Cardiac fibroblast (primary cell): ENCODE results near the gene LILRB1.
"Not testable (repeated sequence)": the region's sequence is repeated elsewhere in the genome, so short reads cannot be mapped to it uniquely, and the experiment has no call there.

Source experiments
- DNase-seq, 2 donors: peaks; one replicate each; pipeline versions ENCODE4 v3.0.0 to v3.0.0-alpha.2; 2010; ENCODE audit warnings: low read depth in 2 of 2
- H3K4me3 ChIP-seq, 2 donors: replicated peaks in 1 of 2; 1 replicate in 1 of 2; 2 replicates in 1 of 2; pipeline ENCODE4 v1.5.1; 2011; ENCODE audit warnings: low read depth in 2 of 2, low read length in 2 of 2, mild to moderate bottlenecking in 2 of 2, moderate library complexity in 1 of 2
- TF ChIP-seq, protein P1 (sequence below): IDR thresholded peaks from one replicate; pipeline ENCODE4 v1.5.1; 2011; ENCODE audit warnings: low read depth, mild to moderate bottlenecking, low read length, inconsistent platforms

Gene LILRB1

DNA sequence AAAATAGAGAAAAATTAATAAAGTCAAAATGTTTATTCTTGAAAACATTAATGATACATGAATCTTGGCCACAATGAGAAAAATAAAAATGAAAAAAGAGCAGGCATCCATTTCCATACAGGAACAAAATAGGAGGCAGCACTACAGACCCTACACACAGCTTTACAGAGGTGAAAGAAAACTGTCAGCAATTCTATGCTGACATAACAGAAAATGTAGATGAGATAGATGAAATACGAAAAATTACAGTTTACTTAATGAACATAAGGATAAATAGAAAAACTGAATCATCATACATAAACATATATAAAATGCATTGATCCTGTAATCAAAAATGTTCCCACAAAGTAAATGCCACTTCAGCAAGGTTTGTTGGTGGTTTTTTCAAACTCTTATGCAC is 38.1 kb downstream of the LILRB1 start:
- TF ChIP-seq, protein P1, sequence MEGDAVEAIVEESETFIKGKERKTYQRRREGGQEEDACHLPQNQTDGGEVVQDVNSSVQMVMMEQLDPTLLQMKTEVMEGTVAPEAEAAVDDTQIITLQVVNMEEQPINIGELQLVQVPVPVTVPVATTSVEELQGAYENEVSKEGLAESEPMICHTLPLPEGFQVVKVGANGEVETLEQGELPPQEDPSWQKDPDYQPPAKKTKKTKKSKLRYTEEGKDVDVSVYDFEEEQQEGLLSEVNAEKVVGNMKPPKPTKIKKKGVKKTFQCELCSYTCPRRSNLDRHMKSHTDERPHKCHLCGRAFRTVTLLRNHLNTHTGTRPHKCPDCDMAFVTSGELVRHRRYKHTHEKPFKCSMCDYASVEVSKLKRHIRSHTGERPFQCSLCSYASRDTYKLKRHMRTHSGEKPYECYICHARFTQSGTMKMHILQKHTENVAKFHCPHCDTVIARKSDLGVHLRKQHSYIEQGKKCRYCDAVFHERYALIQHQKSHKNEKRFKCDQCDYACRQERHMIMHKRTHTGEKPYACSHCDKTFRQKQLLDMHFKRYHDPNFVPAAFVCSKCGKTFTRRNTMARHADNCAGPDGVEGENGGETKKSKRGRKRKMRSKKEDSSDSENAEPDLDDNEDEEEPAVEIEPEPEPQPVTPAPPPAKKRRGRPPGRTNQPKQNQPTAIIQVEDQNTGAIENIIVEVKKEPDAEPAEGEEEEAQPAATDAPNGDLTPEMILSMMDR = no peak
- no peak overlapping the region for H3K4me3 ChIP-seq
- DNase-seq = no peak

DNA sequence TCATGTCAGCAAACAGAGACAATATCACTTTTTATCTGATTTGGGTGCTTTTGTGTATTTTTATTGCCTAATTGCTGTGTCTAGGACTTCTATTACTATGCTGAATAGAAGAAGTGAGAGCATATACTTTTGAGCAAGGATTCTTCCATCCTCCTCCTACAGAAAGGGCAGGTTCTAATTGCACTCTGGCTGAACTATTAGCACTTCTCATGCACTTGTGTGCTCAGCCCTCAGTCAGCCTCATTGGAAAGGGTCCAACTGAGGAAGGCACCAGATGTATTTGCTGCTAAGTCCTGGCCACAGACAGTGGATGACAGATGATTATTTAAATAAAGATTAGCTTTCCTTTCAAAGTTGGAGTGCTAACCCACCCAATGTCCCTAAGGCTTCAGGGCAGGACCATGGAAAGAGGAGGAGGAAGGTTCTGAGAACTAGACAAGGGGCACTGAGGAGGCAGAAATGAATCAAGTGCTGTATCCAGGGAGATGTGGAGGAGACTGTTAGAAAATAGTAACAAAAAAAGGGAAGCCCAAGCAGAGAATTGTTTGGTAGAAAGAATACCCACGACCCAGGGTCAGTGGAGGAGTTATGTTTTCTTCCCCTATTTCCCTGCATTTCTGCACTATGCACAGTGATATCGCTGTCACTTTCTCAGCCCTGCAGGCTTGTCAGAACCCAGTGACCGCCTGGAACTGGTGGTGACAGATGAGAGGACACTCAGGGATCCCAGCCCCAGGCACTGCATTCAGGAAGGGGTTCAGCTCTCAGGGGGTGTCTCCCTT is 40.5 kb downstream of the LILRB1 start:
- TF ChIP-seq, protein P1 = no peak

DNA sequence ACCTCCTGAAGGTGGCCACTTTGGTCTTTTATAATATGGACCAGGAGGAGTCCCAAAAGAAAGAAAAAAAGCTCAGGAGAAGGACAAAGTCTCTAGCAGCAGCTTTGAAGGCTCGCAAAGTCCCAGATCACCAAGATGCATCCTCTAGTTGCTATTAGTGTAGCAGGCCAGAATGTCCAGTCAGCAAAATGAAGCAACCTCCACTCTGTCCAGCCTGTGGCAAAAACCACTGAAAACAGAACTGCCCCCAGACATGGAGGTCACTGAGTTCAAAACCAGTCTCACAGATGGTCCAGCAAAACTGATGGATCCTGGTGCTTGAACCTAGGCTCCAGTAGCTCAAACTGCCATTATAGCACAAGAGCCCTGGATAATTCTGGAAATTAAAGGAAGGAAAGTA is 42.9 kb downstream of the LILRB1 start:
- TF ChIP-seq, protein P1 = no peak
- DNase-seq = no peak
- no peak overlapping the region for H3K4me3 ChIP-seq

More for the DNA sequence above, 40.5 kb downstream of the LILRB1 start:
- no peak for DNase-seq
- no peak overlapping the region for H3K4me3 ChIP-seq

DNA sequence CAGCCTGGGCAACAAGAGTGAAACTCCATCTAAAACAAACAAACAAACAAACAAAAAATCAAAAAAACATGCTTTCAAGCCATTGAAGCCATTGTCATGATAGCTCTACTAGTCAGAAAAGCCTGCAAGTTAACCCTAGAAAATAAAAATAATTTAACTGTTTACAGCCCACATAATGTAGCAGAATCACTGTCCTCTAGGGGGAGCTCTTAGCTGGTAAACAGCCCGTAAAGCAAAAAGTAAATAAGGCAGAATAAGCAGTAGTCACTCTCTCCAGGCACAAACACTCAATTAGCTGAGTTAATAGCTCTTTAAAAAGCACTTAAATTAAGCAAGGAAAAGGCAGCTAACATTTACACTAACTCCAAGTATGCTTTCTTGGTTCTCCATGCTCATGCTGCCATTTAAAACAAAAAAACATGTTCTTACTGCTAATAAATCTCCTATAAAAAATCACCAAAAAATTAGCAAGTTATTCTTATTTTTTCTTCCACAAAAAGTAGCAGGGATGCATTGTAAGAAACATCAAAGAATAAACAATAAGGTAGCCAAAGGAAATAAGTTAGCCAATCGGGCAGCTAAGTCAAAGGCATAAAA is 43.8 kb downstream of the LILRB1 start:
- DNase-seq = peak; percentile 42 to 59
- H3K4me3 ChIP-seq = no peak overlapping the region
- TF ChIP-seq, protein P1 = peak; percentile 65

DNA sequence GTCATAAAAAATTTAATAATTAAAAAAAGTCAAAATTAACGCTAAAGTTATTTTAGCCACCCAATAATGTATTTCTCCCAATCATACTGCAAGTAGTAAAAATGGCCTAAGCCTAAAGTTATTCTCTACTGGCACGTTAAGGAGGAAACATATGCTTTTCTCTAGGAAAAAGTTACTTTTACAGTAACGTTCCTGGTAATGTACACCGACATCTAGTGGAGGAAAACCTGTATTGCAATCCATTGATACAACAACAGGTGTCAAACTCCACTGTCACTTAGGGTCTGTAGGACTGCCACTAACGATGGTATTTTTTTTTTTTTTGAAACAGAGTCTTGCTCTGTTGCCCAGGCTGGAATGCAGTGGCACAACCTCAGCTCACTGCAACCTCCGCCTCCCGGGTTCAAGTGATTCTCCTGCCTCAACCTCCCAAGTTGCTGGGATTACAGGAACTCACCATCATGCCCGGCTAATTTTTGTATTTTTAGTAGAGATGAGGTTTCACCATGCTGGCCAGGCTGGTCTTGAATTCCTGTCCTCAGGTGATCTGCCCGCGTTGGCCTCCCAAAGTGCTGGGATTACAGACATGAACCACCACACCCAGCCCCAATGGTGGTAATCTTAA is 46.0 kb downstream of the LILRB1 start:
- peak; percentile 45 to 56 for DNase-seq
- TF ChIP-seq, protein P1 = peak; percentile 92
- not testable (repeated sequence) for H3K4me3 ChIP-seq

DNA sequence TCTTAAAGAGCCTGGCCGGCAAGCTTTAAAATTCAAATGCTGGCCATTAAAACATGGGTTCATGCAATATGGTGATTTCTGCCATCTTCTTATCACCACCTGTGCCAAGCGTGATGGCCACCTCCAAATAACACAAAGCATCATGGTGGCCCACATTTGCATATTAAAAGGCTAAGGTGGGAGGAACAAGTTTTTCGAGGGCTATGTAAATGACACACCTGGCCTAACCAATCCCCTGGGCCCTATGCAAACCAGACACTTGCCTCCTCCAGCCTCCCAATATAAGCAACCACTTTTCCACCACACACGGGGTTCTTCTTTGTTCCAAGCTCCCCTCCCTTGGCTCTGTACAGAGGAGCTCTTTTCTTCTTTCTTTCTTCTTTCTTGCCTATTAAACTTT is 46.9 kb downstream of the LILRB1 start:
- no peak for DNase-seq
- TF ChIP-seq, protein P1 = no peak
- H3K4me3 ChIP-seq = no peak overlapping the region

DNA sequence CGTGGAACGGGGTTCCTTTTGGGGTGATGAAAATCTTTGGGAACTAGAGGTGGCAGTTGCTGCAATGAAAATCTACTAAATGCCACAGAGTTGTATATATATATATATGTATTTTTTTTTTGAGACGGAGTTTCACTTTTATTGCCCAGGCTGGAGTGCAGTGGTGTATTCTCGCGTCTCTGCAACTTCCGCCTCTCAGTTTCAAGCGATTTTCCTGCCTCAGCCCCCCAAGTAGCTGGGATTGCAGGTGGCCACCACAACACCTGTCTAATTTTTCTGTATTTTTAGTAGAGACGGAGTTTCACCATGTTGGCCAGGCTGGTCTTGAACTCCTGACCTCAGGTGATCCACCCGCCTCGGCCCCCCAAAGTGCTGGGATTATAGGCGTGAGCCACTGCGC is 51.3 kb downstream of the LILRB1 start:
- not testable (repeated sequence) for H3K4me3 ChIP-seq, DNase-seq
